ENCODE results near the gene TOX2.

- TF ChIP-seq POLR2A (IDR thresholded peaks at IDR 0.05) (no peak), CTCF (IDR thresholded peaks at IDR 0.05) (no peak), POLR2AphosphoS5 (IDR thresholded peaks at IDR 0.05) (no peak)
Observed at GRCh38 chr20:43972692-43973091, 58.0 kb downstream of the TOX2 start.

All from prostate gland (tissue), 2 donors.